HG03064 (cell line): Measurements from ENCODE around the gene MCM7.
"Not testable (repeated sequence)": the region's sequence is repeated elsewhere in the genome, so short reads cannot be mapped to it uniquely, and the experiment has no call there.

Experiments
- ATAC-seq: cut with Tn5 transposase; IDR thresholded peaks from one replicate; pipeline ENCODE4 v1.9.1; 2021; ENCODE audit warnings: low read depth; ENCODE audit not compliant: unreplicated experiment

MCM7 gene

GRCh38 chr7:100101016-100101862 is at the start of gene MCM7, which contains the start of gene AP4M1:
MCM7 (minus strand) TSS chr7:100101397; CDS start chr7:100101294, 103 bp downstream.
AP4M1 (plus strand) TSS chr7:100101643; CDS start chr7:100101715, 72 bp downstream.
- peak; percentile 68 for ATAC-seq

- peak; percentile 96 for ATAC-seq
These were observed 47.5 kb upstream of the MCM7 start, which contains the start of gene LAMTOR4 for GRCh38 chr7:100148559-100149328. LAMTOR4 (plus strand) TSS chr7:100148918; CDS start chr7:100148973, 55 bp downstream.

GRCh38 chr7:100148225-100148558 is 47.0 kb upstream of the MCM7 start:
- ATAC-seq, result no peak

GRCh38 chr7:100147278-100147677 is 46.1 kb upstream of the MCM7 start:
- no peak for ATAC-seq

GRCh38 chr7:100146350-100146749 is 45.2 kb upstream of the MCM7 start:
- ATAC-seq, result not testable (repeated sequence)

GRCh38 chr7:100142461-100142860 is 41.3 kb upstream of the MCM7 start:
- no peak for ATAC-seq

- ATAC-seq, result no peak
These were observed 40.4 kb upstream of the MCM7 start for GRCh38 chr7:100141555-100141949.

- ATAC-seq, result no peak
These were observed 36.9 kb upstream of the MCM7 start for GRCh38 chr7:100137851-100138760.

- ATAC-seq, result no peak
These were observed 31.5 kb upstream of the MCM7 start for GRCh38 chr7:100132697-100133151.

- no peak for ATAC-seq
These were observed 30.9 kb upstream of the MCM7 start for GRCh38 chr7:100132126-100132525.

- no peak for ATAC-seq
These were observed 29.6 kb upstream of the MCM7 start for GRCh38 chr7:100130608-100131453.

GRCh38 chr7:100130220-100130607 is 29.0 kb upstream of the MCM7 start:
- ATAC-seq, result not testable (repeated sequence)

- no peak for ATAC-seq
These were observed 27.4 kb upstream of the MCM7 start for GRCh38 chr7:100128637-100128963.

GRCh38 chr7:100127866-100128636 is 26.9 kb upstream of the MCM7 start:
- ATAC-seq, result no peak

- ATAC-seq, result peak; percentile 48
These were observed 26.0 kb upstream of the MCM7 start, which contains the start of gene MBLAC1 for GRCh38 chr7:100126931-100127865. MBLAC1 (plus strand) TSS chr7:100126967; CDS start chr7:100127396, 429 bp downstream.

- peak; percentile 53 for ATAC-seq
These were observed 25.2 kb upstream of the MCM7 start for GRCh38 chr7:100126239-100126930.
